ENCODE data around the gene ZBTB26. TPM values are rescaled to one million over a fixed set of nuclear protein-coding genes. Genes with fewer than 3 reads are reported as not detected.
"Not testable (repeated sequence)": the region's sequence is repeated elsewhere in the genome, so short reads cannot be mapped to it uniquely, and the experiment has no call there.

Gene ZBTB26
- total RNA-seq, 1 donor from 2014 or later, result 6.5 TPM

DNA sequence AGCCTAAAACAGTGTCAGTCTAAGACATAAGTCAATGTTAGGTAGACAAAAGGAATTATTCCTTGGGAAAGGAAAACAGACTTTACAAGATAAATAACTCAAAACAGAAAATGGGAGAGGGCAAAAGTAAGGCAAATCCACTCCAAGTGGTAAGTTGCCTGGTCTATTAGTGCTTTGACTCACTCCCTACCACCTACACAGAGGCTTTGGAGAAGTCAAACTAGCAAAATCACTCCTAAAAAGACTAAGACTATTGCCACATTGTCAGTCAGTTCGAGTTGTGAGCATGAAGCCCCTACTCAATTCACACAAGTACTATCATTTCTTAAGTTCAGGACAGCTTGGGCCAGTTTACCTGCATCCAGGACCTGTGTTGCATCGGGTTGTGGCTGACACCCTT is 13.0 kb downstream of the ZBTB26 start:
- peaks cover 7% of the 10 kb centered on the region for H4K20me1 ChIP-seq (ENCODE audit: insufficient read depth, low read length)
- no peaks in the 10 kb centered on the region for H3K27me3 ChIP-seq (ENCODE audit: insufficient read depth, low read length)
- no peak overlapping the region for H3K9ac ChIP-seq (ENCODE audit: low read length)
- H3K4me1 ChIP-seq (ENCODE audit: insufficient read depth, low read length), result peaks cover 3% of the 10 kb centered on the region
- DNase-seq (ENCODE audit: low read depth) (no peak), FAIRE-seq (no peak)
- no peaks in the 10 kb centered on the region for H3K9me3 ChIP-seq (ENCODE audit: insufficient read depth, low read depth, low read length)
- H3K36me3 ChIP-seq (ENCODE audit: insufficient read depth, low read length), result peaks cover 11% of the 10 kb centered on the region
- no peak overlapping the region for H3K27ac Mint-ChIP-seq (ENCODE audit: unreplicated experiment)
- peaks cover 40% of the 10 kb centered on the region for H3K79me2 ChIP-seq (ENCODE audit: insufficient read depth, low read length)
- TF ChIP-seq, protein P1, sequence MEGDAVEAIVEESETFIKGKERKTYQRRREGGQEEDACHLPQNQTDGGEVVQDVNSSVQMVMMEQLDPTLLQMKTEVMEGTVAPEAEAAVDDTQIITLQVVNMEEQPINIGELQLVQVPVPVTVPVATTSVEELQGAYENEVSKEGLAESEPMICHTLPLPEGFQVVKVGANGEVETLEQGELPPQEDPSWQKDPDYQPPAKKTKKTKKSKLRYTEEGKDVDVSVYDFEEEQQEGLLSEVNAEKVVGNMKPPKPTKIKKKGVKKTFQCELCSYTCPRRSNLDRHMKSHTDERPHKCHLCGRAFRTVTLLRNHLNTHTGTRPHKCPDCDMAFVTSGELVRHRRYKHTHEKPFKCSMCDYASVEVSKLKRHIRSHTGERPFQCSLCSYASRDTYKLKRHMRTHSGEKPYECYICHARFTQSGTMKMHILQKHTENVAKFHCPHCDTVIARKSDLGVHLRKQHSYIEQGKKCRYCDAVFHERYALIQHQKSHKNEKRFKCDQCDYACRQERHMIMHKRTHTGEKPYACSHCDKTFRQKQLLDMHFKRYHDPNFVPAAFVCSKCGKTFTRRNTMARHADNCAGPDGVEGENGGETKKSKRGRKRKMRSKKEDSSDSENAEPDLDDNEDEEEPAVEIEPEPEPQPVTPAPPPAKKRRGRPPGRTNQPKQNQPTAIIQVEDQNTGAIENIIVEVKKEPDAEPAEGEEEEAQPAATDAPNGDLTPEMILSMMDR (IDR thresholded peaks at IDR 0.05; ENCODE audit: insufficient read depth, low read depth, low read length), result no peak
- TF ChIP-seq EZH2 (IDR thresholded peaks at IDR 0.05; ENCODE audit: insufficient read depth, low read length), result no peak
- no peaks in the 10 kb centered on the region for H3K27me3 Mint-ChIP-seq (ENCODE audit: low read depth, unreplicated experiment)
- no peak overlapping the region for H3K27ac ChIP-seq (ENCODE audit: low read depth, low read length)
- no peaks in the 10 kb centered on the region for H3K9me3 Mint-ChIP-seq (ENCODE audit: unreplicated experiment)
- H3K36me3 Mint-ChIP-seq (ENCODE audit: low read depth, unreplicated experiment), result peaks cover 7% of the 10 kb centered on the region
- H3K4me1 Mint-ChIP-seq (ENCODE audit: low read depth, unreplicated experiment), result no peaks in the 10 kb centered on the region
- no peak overlapping the region for H3K4me3 Mint-ChIP-seq (ENCODE audit: unreplicated experiment)
- H3K4me3 ChIP-seq (ENCODE audit: insufficient read depth, low read depth, low read length), result no peak overlapping the region
- no peak overlapping the region for H3K4me2 ChIP-seq (ENCODE audit: low read length)
- H2AFZ ChIP-seq (ENCODE audit: low read depth, low read length), result no peak overlapping the region

- DNase-seq (ENCODE audit: low read depth) (peak; percentile 81), FAIRE-seq (no peak)
- Mint-ChIP-seq H3K27ac (ENCODE audit: unreplicated experiment) (peak within 1 kb of the TSS; percentile 96), H3K4me1 (ENCODE audit: low read depth, unreplicated experiment) (peaks cover 10% of the 10 kb centered on the region), H3K36me3 (ENCODE audit: low read depth, unreplicated experiment) (peaks cover 3% of the 10 kb centered on the region), H3K27me3 (ENCODE audit: low read depth, unreplicated experiment) (no peaks in the 10 kb centered on the region), H3K9me3 (ENCODE audit: unreplicated experiment) (no peaks in the 10 kb centered on the region), H3K4me3 (ENCODE audit: unreplicated experiment) (peak within 1 kb of the TSS; percentile 96)
- no peak for TF ChIP-seq EZH2 (IDR thresholded peaks at IDR 0.05; ENCODE audit: insufficient read depth, low read length)
- TF ChIP-seq, protein P1 (IDR thresholded peaks at IDR 0.05; ENCODE audit: insufficient read depth, low read depth, low read length), result no peak
- H3K27me3 ChIP-seq (ENCODE audit: insufficient read depth, low read length), result no peaks in the 10 kb centered on the region
- peak within 1 kb of the TSS; percentile 81 for H2AFZ ChIP-seq (ENCODE audit: low read depth, low read length)
- peaks cover 15% of the 10 kb centered on the region for H3K36me3 ChIP-seq (ENCODE audit: insufficient read depth, low read length)
- peak within 1 kb of the TSS; percentile 93 for H3K4me2 ChIP-seq (ENCODE audit: low read length)
- peaks cover 7% of the 10 kb centered on the region for H4K20me1 ChIP-seq (ENCODE audit: insufficient read depth, low read length)
- peak within 1 kb of the TSS; percentile 93 for H3K9ac ChIP-seq (ENCODE audit: low read length)
- H3K4me3 ChIP-seq (ENCODE audit: insufficient read depth, low read depth, low read length), result peak within 1 kb of the TSS; percentile 92
- peak within 1 kb of the TSS; percentile 84 for H3K27ac ChIP-seq (ENCODE audit: low read depth, low read length)
- H3K4me1 ChIP-seq (ENCODE audit: insufficient read depth, low read length), result peaks cover 8% of the 10 kb centered on the region
- H3K9me3 ChIP-seq (ENCODE audit: insufficient read depth, low read depth, low read length), result no peaks in the 10 kb centered on the region
- peaks cover 46% of the 10 kb centered on the region for H3K79me2 ChIP-seq (ENCODE audit: insufficient read depth, low read length)
These were observed 18.2 kb downstream of the ZBTB26 start, which contains the start of gene ZBTB6 for GRCh38 chr9:122912964-122913673. TSS of gene ZBTB6 (minus strand) at chr9:122913323. CDS start at chr9:122912072, 1,251 bp downstream.

- H3K27me3 Mint-ChIP-seq (ENCODE audit: low read depth, unreplicated experiment), result no peaks in the 10 kb centered on the region
- Histone ChIP-seq H3K79me2 (ENCODE audit: insufficient read depth, low read length) (peaks cover 42% of the 10 kb centered on the region), H3K4me1 (ENCODE audit: insufficient read depth, low read length) (peaks cover 8% of the 10 kb centered on the region), H3K27ac (ENCODE audit: low read depth, low read length) (peak overlapping the region; percentile 84), H2AFZ (ENCODE audit: low read depth, low read length) (peak overlapping the region; percentile 81), H3K36me3 (ENCODE audit: insufficient read depth, low read length) (peaks cover 15% of the 10 kb centered on the region), H3K27me3 (ENCODE audit: insufficient read depth, low read length) (no peaks in the 10 kb centered on the region), H4K20me1 (ENCODE audit: insufficient read depth, low read length) (peaks cover 2% of the 10 kb centered on the region), H3K4me2 (ENCODE audit: low read length) (peak overlapping the region; percentile 93), H3K9ac (ENCODE audit: low read length) (peak overlapping the region; percentile 93), H3K4me3 (ENCODE audit: insufficient read depth, low read depth, low read length) (peak overlapping the region; percentile 92), H3K9me3 (ENCODE audit: insufficient read depth, low read depth, low read length) (no peaks in the 10 kb centered on the region)
- H3K4me1 Mint-ChIP-seq (ENCODE audit: low read depth, unreplicated experiment), result peaks cover 10% of the 10 kb centered on the region
- peaks cover 3% of the 10 kb centered on the region for H3K36me3 Mint-ChIP-seq (ENCODE audit: low read depth, unreplicated experiment)
- DNase-seq (ENCODE audit: low read depth) (no peak), FAIRE-seq (no peak)
- TF ChIP-seq, protein P1 (IDR thresholded peaks at IDR 0.05; ENCODE audit: insufficient read depth, low read depth, low read length), result no peak
- TF ChIP-seq EZH2 (IDR thresholded peaks at IDR 0.05; ENCODE audit: insufficient read depth, low read length), result no peak
- H3K4me3 Mint-ChIP-seq (ENCODE audit: unreplicated experiment), result peak overlapping the region; percentile 96
- no peaks in the 10 kb centered on the region for H3K9me3 Mint-ChIP-seq (ENCODE audit: unreplicated experiment)
- peak overlapping the region; percentile 96 for H3K27ac Mint-ChIP-seq (ENCODE audit: unreplicated experiment)
These were observed 18.7 kb downstream of the ZBTB26 start for GRCh38 chr9:122912671-122912963.

- H3K27me3 Mint-ChIP-seq (ENCODE audit: low read depth, unreplicated experiment); DNase-seq (ENCODE audit: low read depth); H3K4me3 Mint-ChIP-seq (ENCODE audit: unreplicated experiment); H3K9ac ChIP-seq (ENCODE audit: low read length); H3K27me3 ChIP-seq (ENCODE audit: insufficient read depth, low read length); H3K4me1 ChIP-seq (ENCODE audit: insufficient read depth, low read length); H3K9me3 Mint-ChIP-seq (ENCODE audit: unreplicated experiment); H3K4me3 ChIP-seq (ENCODE audit: insufficient read depth, low read depth, low read length); H3K4me1 Mint-ChIP-seq (ENCODE audit: low read depth, unreplicated experiment); H3K27ac Mint-ChIP-seq (ENCODE audit: unreplicated experiment); FAIRE-seq; H2AFZ ChIP-seq (ENCODE audit: low read depth, low read length); H3K9me3 ChIP-seq (ENCODE audit: insufficient read depth, low read depth, low read length); H3K4me2 ChIP-seq (ENCODE audit: low read length); H3K36me3 Mint-ChIP-seq (ENCODE audit: low read depth, unreplicated experiment): not testable (repeated sequence)
- H3K36me3 ChIP-seq (ENCODE audit: insufficient read depth, low read length), result peaks cover 11% of the 10 kb centered on the region
- peaks cover 60% of the 10 kb centered on the region for H3K79me2 ChIP-seq (ENCODE audit: insufficient read depth, low read length)
- H3K27ac ChIP-seq (ENCODE audit: low read depth, low read length), result peak overlapping the region; percentile 96
- H4K20me1 ChIP-seq (ENCODE audit: insufficient read depth, low read length), result peaks cover 20% of the 10 kb centered on the region
These were observed 25.2 kb downstream of the ZBTB26 start for GRCh38 chr9:122906122-122906521.

Data from astrocyte (in vitro differentiated cells and primary cell).